Activated CD4-positive, CD25-positive, alpha-beta regulatory T cell treated with anti-CD3 and anti-CD28 coated beads, Interleukin-2, amount 50 U/mL, for 16 hours (primary cell): ENCODE measurements around the gene APOL3.
A peak's percentile ranks its signal among the peaks of the same experiment; 100 is the strongest.
"Not testable (repeated sequence)": the region's sequence is repeated elsewhere in the genome, so short reads cannot be mapped to it uniquely, and the experiment has no call there.

Source experiments
- DNase-seq: peaks from one replicate; pipeline ENCODE4 v3.0.0-alpha.2; 2020; ENCODE audit warnings: low read depth, low spot score

Gene APOL3

GRCh38 chr22:36136988-36137387 lies 23.6 kb downstream of the APOL3 start:
- DNase-seq = no peak

- DNase-seq = no peak
Measured at GRCh38 chr22:36136475-36136874, 24.1 kb downstream of the APOL3 start.

- no peak for DNase-seq
Measured at GRCh38 chr22:36135306-36135980, 25.1 kb downstream of the APOL3 start.

GRCh38 chr22:36134182-36134581 lies 26.4 kb downstream of the APOL3 start:
- no peak for DNase-seq

GRCh38 chr22:36131907-36132306 lies 28.6 kb downstream of the APOL3 start:
- no peak for DNase-seq

- DNase-seq = no peak
Measured at GRCh38 chr22:36129486-36130388, 30.8 kb downstream of the APOL3 start.

- DNase-seq = no peak
Measured at GRCh38 chr22:36129071-36129470, 31.5 kb downstream of the APOL3 start.

GRCh38 chr22:36125994-36126531 lies 34.5 kb downstream of the APOL3 start:
- no peak for DNase-seq

- no peak for DNase-seq
Measured at GRCh38 chr22:36125434-36125833, 35.1 kb downstream of the APOL3 start.

GRCh38 chr22:36124666-36125065 lies 35.9 kb downstream of the APOL3 start:
- DNase-seq = no peak

- peak; percentile 80 for DNase-seq
Measured at GRCh38 chr22:36123673-36124630, 36.6 kb downstream of the APOL3 start.

GRCh38 chr22:36120621-36121351 lies 39.8 kb downstream of the APOL3 start:
- DNase-seq = not testable (repeated sequence)

GRCh38 chr22:36117053-36117554 lies 43.5 kb downstream of the APOL3 start:
- DNase-seq = no peak

GRCh38 chr22:36116127-36116526 lies 44.4 kb downstream of the APOL3 start:
- DNase-seq = no peak

GRCh38 chr22:36113121-36113520 lies 47.4 kb downstream of the APOL3 start:
- DNase-seq = no peak

- no peak for DNase-seq
Measured at GRCh38 chr22:36111316-36111715, 49.2 kb downstream of the APOL3 start.

GRCh38 chr22:36110306-36110881 lies 50.2 kb downstream of the APOL3 start:
- no peak for DNase-seq

- DNase-seq = no peak
Measured at GRCh38 chr22:36107436-36107835, 53.1 kb downstream of the APOL3 start.

GRCh38 chr22:36106910-36107309 lies 53.6 kb downstream of the APOL3 start:
- no peak for DNase-seq

GRCh38 chr22:36104988-36105387 lies 55.6 kb downstream of the APOL3 start:
- no peak for DNase-seq
